Karpas-422 (cell line): ENCODE measurements around the gene RIPOR3. TPM values are rescaled to one million over a fixed set of nuclear protein-coding genes. Genes with fewer than 3 reads are reported as not detected.

Source experiments
- DNase-seq: peaks from one replicate; pipeline ENCODE4 v3.0.0-alpha.2; 2015
- H2AFZ ChIP-seq: fragments of 200-600 bp; sonication (generic); 2 replicates; pipeline ENCODE4 v1.6.1; 2014; ENCODE audit warnings: antibody characterized with exemption, low read length, mixed read lengths
- H3K27ac ChIP-seq: fragments of 200-600 bp; sonication (generic); 2 replicates; pipeline ENCODE4 v1.5.1; 2014; ENCODE audit warnings: mild to moderate bottlenecking, low read length, moderate library complexity
- H3K27me3 ChIP-seq: fragments of 200-600 bp; sonication (generic); 2 replicates; pipeline ENCODE4 v1.6.1; 2014; ENCODE audit warnings: low read length, mixed read lengths
- H3K36me3 ChIP-seq: fragments of 200-600 bp; sonication (generic); 2 replicates; pipeline ENCODE4 v1.6.1; 2014; ENCODE audit warnings: low read length, mixed read lengths; ENCODE audit not compliant: insufficient read depth
- H3K4me1 ChIP-seq: fragments of 200-600 bp; sonication (generic); 2 replicates; pipeline ENCODE4 v1.6.1; 2014; ENCODE audit warnings: mild to moderate bottlenecking, low read length, mixed read lengths
- H3K4me2 ChIP-seq: fragments of 200-600 bp; sonication (generic); 2 replicates; pipeline ENCODE4 v1.6.1; 2014; ENCODE audit warnings: low read length, low read depth, mild to moderate bottlenecking; ENCODE audit not compliant: poor library complexity, severe bottlenecking
- H3K4me3 ChIP-seq: fragments of 200-600 bp; sonication (generic); 2 replicates; pipeline ENCODE4 v1.5.1; 2014; ENCODE audit warnings: mild to moderate bottlenecking, antibody characterized with exemption, low read length, mixed read lengths
- H3K79me2 ChIP-seq: fragments of 200-600 bp; sonication (generic); 2 replicates; pipeline ENCODE4 v1.6.1; 2014; ENCODE audit warnings: mild to moderate bottlenecking, low read length, mixed read lengths
- H3K9ac ChIP-seq: fragments of 200-600 bp; sonication (generic); 2 replicates; pipeline ENCODE4 v1.6.0; 2014; ENCODE audit warnings: low read length
- H3K9me2 ChIP-seq: fragments of 200-600 bp; sonication (generic), shearing (Covaris generic); replicated peaks from 2 replicates; pipeline ENCODE4 v1.6.0; 2014; ENCODE audit warnings: mild to moderate bottlenecking, low read length, moderate library complexity; ENCODE audit not compliant: insufficient read depth
- H3K9me3 ChIP-seq: fragments of 300-700, 200-600 bp; sonication (generic); 2 replicates; pipeline ENCODE4 v1.6.1; 2014; ENCODE audit warnings: low read length, mixed read lengths
- H4K20me1 ChIP-seq: fragments of 200-600 bp; sonication (generic); 2 replicates; pipeline ENCODE4 v1.6.1; 2014; ENCODE audit warnings: mild to moderate bottlenecking, antibody characterized with exemption, low read length, low read depth; ENCODE audit not compliant: insufficient read depth
- total RNA-seq: library from RNA; depleted of rRNA; stranded (reverse); fragments of >200 nt; shearing (Covaris generic); gene quantifications from 2 replicates; pipeline ENCODE4 v1.2.3, GENCODE V29; 2014; ENCODE audit warnings: low replicate concordance

RIPOR3 gene
- total RNA-seq, 1 experiment from 2014 or later, result not detected

- H3K9ac ChIP-seq, result no peak overlapping the region
- H3K27ac ChIP-seq, result no peak overlapping the region
Observed at GRCh38 chr20:50617022-50617421, 74.3 kb downstream of the RIPOR3 start.

GRCh38 chr20:50615407-50615806, 75.9 kb downstream of the RIPOR3 start:
- Histone ChIP-seq H3K9ac (no peak overlapping the region), H3K27ac (no peak overlapping the region), H4K20me1 (0 out of 2 replicates have a peak, but pooled peaks cover 3% of the 10 kb centered on the region), H3K4me1 (no peaks in the 10 kb centered on the region), H3K27me3 (no peaks in the 10 kb centered on the region), H2AFZ (no peak overlapping the region), H3K4me2 (no peak overlapping the region), H3K36me3 (no peaks in the 10 kb centered on the region), H3K4me3 (no peak overlapping the region), H3K9me3 (no peaks in the 10 kb centered on the region), H3K9me2 (no peaks in the 10 kb centered on the region), H3K79me2 (no peaks in the 10 kb centered on the region)
- DNase-seq, result no peak

More at GRCh38 chr20:50617022-50617421, 74.3 kb downstream of the RIPOR3 start:
- H3K4me1 ChIP-seq, result no peaks in the 10 kb centered on the region
- no peaks in the 10 kb centered on the region for H3K36me3 ChIP-seq
- H3K79me2 ChIP-seq, result no peaks in the 10 kb centered on the region
- DNase-seq, result no peak
- H2AFZ ChIP-seq, result no peak overlapping the region
- H4K20me1 ChIP-seq, result 0 out of 2 replicates have a peak, but pooled peaks cover 3% of the 10 kb centered on the region
- no peak overlapping the region for H3K4me3 ChIP-seq
- H3K4me2 ChIP-seq, result no peak overlapping the region
- no peaks in the 10 kb centered on the region for H3K9me2 ChIP-seq
- no peaks in the 10 kb centered on the region for H3K9me3 ChIP-seq
- H3K27me3 ChIP-seq, result no peaks in the 10 kb centered on the region

GRCh38 chr20:50613438-50614169, 77.7 kb downstream of the RIPOR3 start:
- Histone ChIP-seq H3K27me3 (no peaks in the 10 kb centered on the region), H3K9me2 (no peaks in the 10 kb centered on the region), H3K4me2 (no peak overlapping the region), H3K79me2 (no peaks in the 10 kb centered on the region), H3K9me3 (no peaks in the 10 kb centered on the region), H2AFZ (no peak overlapping the region), H4K20me1 (0 out of 2 replicates have a peak, but pooled peaks cover 3% of the 10 kb centered on the region), H3K9ac (no peak overlapping the region), H3K27ac (no peak overlapping the region), H3K36me3 (no peaks in the 10 kb centered on the region), H3K4me3 (no peak overlapping the region), H3K4me1 (no peaks in the 10 kb centered on the region)
- no peak for DNase-seq

- H3K9me3 ChIP-seq, result no peaks in the 10 kb centered on the region
- no peak for DNase-seq
Observed at GRCh38 chr20:50611128-50611810, 80.1 kb downstream of the RIPOR3 start.

GRCh38 chr20:50610212-50610718, 81.1 kb downstream of the RIPOR3 start:
- Histone ChIP-seq H3K9me2 (no peaks in the 10 kb centered on the region), H3K4me3 (no peak overlapping the region), H3K79me2 (no peaks in the 10 kb centered on the region), H3K9ac (no peak overlapping the region), H4K20me1 (no peaks in the 10 kb centered on the region), H3K36me3 (no peaks in the 10 kb centered on the region), H3K27me3 (no peaks in the 10 kb centered on the region), H3K9me3 (no peaks in the 10 kb centered on the region), H3K27ac (no peak overlapping the region), H3K4me1 (no peaks in the 10 kb centered on the region), H3K4me2 (no peak overlapping the region), H2AFZ (no peak overlapping the region)
- DNase-seq, result peak; percentile 43

More at GRCh38 chr20:50611128-50611810, 80.1 kb downstream of the RIPOR3 start:
- no peaks in the 10 kb centered on the region for H3K9me2 ChIP-seq
- no peaks in the 10 kb centered on the region for H3K36me3 ChIP-seq
- no peaks in the 10 kb centered on the region for H3K4me1 ChIP-seq
- H3K9ac ChIP-seq, result no peak overlapping the region
- no peaks in the 10 kb centered on the region for H3K27me3 ChIP-seq
- H2AFZ ChIP-seq, result no peak overlapping the region
- H3K27ac ChIP-seq, result no peak overlapping the region
- no peak overlapping the region for H3K4me3 ChIP-seq
- H4K20me1 ChIP-seq, result 0 out of 2 replicates have a peak, but pooled peaks cover 3% of the 10 kb centered on the region
- no peaks in the 10 kb centered on the region for H3K79me2 ChIP-seq
- no peak overlapping the region for H3K4me2 ChIP-seq

GRCh38 chr20:50609438-50609989, 81.8 kb downstream of the RIPOR3 start:
- Histone ChIP-seq H3K79me2 (no peaks in the 10 kb centered on the region), H3K4me1 (no peaks in the 10 kb centered on the region), H3K4me3 (no peak overlapping the region), H4K20me1 (no peaks in the 10 kb centered on the region), H3K27me3 (no peaks in the 10 kb centered on the region), H3K36me3 (no peaks in the 10 kb centered on the region), H3K9me3 (no peaks in the 10 kb centered on the region), H3K27ac (no peak overlapping the region), H3K4me2 (no peak overlapping the region), H3K9me2 (no peaks in the 10 kb centered on the region), H3K9ac (no peak overlapping the region), H2AFZ (no peak overlapping the region)
- no peak for DNase-seq

GRCh38 chr20:50608750-50609104, 82.6 kb downstream of the RIPOR3 start:
- H2AFZ ChIP-seq, result no peak overlapping the region
- no peaks in the 10 kb centered on the region for H4K20me1 ChIP-seq
- H3K9me2 ChIP-seq, result no peaks in the 10 kb centered on the region
- H3K36me3 ChIP-seq, result no peaks in the 10 kb centered on the region
- no peak overlapping the region for H3K4me3 ChIP-seq
- no peaks in the 10 kb centered on the region for H3K4me1 ChIP-seq
- H3K79me2 ChIP-seq, result no peaks in the 10 kb centered on the region
- H3K9ac ChIP-seq, result no peak overlapping the region
- no peaks in the 10 kb centered on the region for H3K27me3 ChIP-seq
- H3K27ac ChIP-seq, result no peak overlapping the region
- no peak overlapping the region for H3K4me2 ChIP-seq
- no peaks in the 10 kb centered on the region for H3K9me3 ChIP-seq
- no peak for DNase-seq
